LNCaP clone FGC (cell line): ENCODE results near the gene ALDH2.
"Not testable (repeated sequence)": the region's sequence is repeated elsewhere in the genome, so short reads cannot be mapped to it uniquely, and the experiment has no call there.

ENCODE experiments used
- DNase-seq: peaks from one replicate; pipeline ENCODE4 v3.0.0-alpha.2; 2011; ENCODE audit warnings: low read depth
- H3K4me3 ChIP-seq: 2 replicates; pipeline ENCODE4 v1.5.1; 2011; ENCODE audit warnings: mild to moderate bottlenecking, low read depth, low read length, control low read depth
- CTCF ChIP-seq: IDR thresholded peaks from 2 replicates; pipeline ENCODE4 v1.5.1; 2012; ENCODE audit warnings: mild to moderate bottlenecking; ENCODE audit not compliant: control insufficient read depth, insufficient read depth; ENCODE audit errors: extremely low read depth

ALDH2 gene

DNA sequence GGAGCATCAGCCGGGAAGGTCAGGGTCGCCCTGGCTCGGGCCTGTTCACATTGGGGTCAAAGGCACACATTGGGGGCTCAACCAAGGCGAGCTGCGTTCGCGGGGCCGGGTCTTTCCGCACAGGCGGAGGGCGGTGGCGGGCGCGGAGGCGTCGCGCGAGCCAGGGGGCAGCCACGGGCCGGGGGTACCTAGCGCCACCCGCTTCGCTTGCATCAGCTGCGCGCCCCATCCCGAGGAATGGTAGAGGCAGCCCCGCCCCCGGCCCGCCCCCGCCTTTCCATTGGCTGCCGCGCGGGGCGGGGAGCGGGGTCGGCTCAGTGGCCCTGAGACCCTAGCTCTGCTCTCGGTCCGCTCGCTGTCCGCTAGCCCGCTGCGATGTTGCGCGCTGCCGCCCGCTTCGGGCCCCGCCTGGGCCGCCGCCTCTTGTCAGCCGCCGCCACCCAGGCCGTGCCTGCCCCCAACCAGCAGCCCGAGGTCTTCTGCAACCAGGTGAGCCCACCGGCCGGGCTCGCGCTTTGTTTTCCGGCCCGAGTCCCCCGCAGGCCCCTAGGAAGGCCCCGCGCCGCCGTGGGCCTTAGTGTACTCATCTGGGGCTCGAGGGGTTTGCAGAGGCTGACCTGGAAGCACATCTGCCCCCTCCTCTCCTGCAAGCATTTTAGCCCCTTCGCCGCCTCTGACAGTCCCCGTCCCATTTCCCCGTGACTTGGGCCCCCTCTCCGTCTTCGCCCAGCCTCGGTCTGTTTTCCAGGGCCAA, at the start of gene ALDH2:
ALDH2 (plus strand) TSS at position 326 of the 754 bp plus-strand sequence; CDS start at position 376, 50 bp downstream.
- H3K4me3 ChIP-seq: peak within 1 kb of the TSS; percentile 62
- 0 out of 2 replicates have a peak, but pooled peaks have one; percentile 10 for TF ChIP-seq CTCF
- DNase-seq: no peak

- DNase-seq, H3K4me3 ChIP-seq: not testable (repeated sequence)
These were observed 47.4 kb upstream of the ALDH2 start for GRCh38 chr12:111719316-111719715.

GRCh38 chr12:111720457-111720856, 46.3 kb upstream of the ALDH2 start:
- TF ChIP-seq CTCF: no peak
- DNase-seq: no peak
- H3K4me3 ChIP-seq: no peak overlapping the region

- not testable (repeated sequence) for H3K4me3 ChIP-seq, DNase-seq
These were observed 42.9 kb upstream of the ALDH2 start for GRCh38 chr12:111723646-111724360.

DNA sequence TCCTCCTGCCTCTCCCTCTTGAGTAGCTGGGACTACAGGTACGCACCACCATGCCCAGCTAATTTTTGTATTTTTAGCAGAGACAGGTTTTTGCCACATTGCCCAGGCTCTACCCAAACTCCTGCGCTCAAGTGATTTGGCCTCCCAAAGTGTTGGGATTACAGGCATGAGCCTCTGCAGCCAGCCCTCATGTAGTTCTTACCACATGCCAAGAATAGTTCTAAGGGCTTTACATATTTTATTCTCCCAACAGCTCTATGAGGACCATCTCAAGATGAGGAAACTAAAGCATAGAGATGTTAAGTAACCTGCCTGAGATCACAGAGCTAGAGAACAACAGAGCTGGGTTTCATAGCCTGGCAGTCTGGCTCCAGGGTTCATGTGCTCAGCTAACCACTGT, 37.9 kb upstream of the ALDH2 start:
- no peak overlapping the region for H3K4me3 ChIP-seq
- TF ChIP-seq CTCF: no peak
- no peak for DNase-seq

GRCh38 chr12:111730420-111730819, 36.3 kb upstream of the ALDH2 start:
- H3K4me3 ChIP-seq: no peak overlapping the region
- no peak for TF ChIP-seq CTCF
- peak; percentile 25 for DNase-seq

DNA sequence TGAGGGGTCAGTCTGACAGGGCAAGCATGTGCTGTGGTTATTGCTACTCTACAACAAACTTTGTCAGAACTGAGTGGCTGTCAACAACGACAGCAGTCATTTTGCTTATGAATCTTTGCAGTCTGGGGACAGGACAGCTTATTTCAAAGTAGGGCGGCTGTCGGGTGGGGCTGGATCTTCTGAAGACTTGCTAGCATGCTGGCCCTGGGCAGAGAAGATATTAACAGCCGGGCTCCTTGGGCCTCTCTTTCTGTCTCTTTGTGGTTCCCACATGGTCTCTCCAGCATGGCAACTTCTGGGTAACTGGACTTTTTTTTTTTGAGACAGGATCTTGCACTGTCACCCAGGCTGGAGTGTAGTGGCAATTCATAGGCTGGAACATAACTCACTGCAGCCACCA, 33.9 kb upstream of the ALDH2 start:
- DNase-seq: no peak
- no peak for TF ChIP-seq CTCF
- H3K4me3 ChIP-seq: no peak overlapping the region
